Measurements from ENCODE around the gene ALDH1L1.

- TF ChIP-seq EZH2 (optimal IDR thresholded peaks at IDR 0.05; ENCODE audit: low read depth, low read length) (no peak), CTCF (IDR thresholded peaks at IDR 0.05; ENCODE audit: low read length) (no peak), EZH2phosphoT487 (IDR thresholded peaks at IDR 0.05; ENCODE audit: low read length) (no peak)
Observed at GRCh38 chr3:126130981-126131745, 49.2 kb downstream of the ALDH1L1 start.
